Glomerular visceral epithelial cell (primary cell): Measurements from ENCODE around the gene PLXND1.
"Not testable (repeated sequence)": the region's sequence is repeated elsewhere in the genome, so short reads cannot be mapped to it uniquely, and the experiment has no call there.

Source experiments
- DNase-seq: peaks from one replicate; pipeline ENCODE4 v3.0.0-alpha.2; 2016; ENCODE audit errors: extremely low spot score

The PLXND1 gene

DNA sequence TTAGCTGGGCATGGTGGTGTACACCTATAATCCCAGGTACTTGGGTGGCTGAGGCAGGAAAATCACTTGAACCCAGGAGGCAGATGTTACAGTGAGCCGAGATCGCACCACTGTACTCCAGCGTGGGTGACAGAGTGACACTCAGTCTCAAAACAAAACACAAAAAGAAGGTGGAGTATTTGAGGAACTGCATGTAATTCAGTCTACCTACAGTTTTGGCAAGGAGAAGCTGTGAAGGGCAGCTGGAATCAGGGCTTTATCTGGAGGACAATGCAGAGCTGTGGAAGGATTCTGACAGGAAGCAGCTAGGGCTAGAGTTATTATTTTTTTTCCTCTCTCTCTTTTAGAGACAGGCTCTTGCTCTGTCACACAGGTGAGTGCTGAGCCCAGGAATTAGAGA lies 56.7 kb downstream of the PLXND1 start:
- DNase-seq, result no peak

GRCh38 chr3:129549006-129549800 lies 57.3 kb downstream of the PLXND1 start:
- DNase-seq, result peak; percentile 41

DNA sequence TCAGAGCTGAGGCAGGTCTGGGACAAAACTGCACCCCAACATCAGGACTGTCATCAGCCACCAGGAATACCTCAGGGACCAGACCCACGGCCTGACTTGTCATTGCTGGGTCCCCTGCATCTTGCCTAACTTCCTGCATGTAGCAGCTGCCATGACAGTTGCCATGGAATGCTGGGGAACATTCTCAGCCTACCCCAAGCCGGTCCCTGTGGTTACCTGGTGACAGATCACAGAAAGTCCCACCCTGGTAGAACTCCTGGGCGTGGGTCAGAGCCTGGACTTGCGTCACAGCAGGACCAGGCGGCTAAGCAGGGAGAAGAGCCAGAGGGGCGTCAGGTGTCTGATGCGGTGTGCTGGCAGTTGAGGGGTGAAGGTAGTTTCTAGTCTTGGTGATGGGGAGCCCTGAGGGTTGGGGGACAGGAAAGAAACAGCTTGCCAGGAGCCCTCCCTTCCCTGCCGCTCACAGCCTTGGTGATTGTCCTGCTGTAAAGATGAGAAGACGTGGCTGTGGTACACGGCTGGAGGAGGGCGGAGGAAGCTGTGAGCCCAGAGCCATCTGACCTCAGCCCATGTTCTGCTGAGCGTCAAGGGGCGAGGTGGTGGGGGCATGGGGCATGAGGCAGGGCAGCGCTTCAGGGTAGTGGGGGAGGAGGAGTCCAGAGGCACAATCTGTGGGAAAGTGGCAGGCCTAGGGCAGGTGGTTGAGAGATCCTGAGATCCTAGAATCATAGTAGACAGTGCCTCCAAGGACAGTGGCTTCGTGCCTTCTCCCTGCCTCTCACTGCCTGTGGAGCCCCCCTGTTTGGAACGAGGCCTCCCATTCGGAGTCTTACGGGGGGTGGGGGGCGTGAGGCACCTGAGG lies 58.1 kb downstream of the PLXND1 start:
- no peak for DNase-seq

GRCh38 chr3:129547241-129547640 lies 59.2 kb downstream of the PLXND1 start:
- no peak for DNase-seq

- DNase-seq, result not testable (repeated sequence)
Observed at GRCh38 chr3:129545951-129546350, 60.5 kb downstream of the PLXND1 start.

DNA sequence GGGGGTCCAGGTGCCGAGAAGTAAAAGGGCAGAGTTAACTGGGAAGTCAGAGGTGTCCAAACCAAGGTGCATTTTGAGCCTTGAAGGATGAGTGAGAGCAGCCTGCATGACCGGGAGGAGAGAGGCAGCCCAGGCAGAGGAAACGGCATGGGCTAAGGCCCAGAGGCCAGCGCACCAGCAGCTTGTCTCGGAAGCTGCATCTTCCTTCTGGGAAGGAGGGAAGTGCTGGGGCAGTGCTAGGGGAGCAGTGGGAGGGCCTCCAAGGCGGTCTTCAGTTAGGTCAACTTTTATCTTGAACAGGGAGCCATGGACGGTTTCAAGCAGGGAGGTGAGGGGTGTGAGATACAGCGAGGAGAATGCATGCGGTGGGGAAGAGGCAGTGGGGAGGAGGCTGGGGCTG lies 62.5 kb downstream of the PLXND1 start:
- no peak for DNase-seq

DNA sequence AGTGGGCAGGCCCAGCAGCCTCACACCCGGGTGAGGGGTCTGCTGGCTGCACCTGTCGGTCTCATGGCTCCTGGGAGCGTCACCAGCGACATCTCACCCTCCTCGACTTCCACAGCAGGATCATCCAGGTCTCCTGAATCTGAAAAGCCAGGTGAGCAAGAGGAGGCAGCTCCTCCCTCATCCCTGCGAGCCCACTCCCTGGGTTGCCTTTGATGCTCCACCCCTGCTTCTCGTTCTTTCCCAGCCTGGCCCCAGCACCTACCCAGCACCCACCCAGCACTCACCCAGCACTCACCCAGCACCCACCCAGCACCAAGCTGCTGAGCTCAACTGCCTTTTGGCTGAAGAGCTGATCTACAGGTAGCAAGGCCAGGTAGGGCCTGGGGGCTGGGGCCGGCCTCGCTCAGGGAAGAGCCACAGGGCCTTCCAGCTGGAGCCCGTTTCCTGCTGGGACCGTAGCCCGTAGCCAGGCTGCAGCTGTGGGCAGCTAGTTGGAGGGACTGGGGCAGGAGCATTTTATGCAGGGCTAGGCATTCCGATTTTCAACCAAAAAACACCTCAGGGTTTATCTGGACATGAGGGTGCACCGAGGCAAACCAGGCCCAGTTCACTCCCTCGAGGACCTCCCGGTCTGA lies 63.2 kb downstream of the PLXND1 start, which contains the start of gene H1-8:
Gene H1-8, plus strand, starts transcription at position 20 of the 635 bp plus-strand sequence. Its CDS starts 44 bp downstream, at position 64.
- DNase-seq, result no peak

DNA sequence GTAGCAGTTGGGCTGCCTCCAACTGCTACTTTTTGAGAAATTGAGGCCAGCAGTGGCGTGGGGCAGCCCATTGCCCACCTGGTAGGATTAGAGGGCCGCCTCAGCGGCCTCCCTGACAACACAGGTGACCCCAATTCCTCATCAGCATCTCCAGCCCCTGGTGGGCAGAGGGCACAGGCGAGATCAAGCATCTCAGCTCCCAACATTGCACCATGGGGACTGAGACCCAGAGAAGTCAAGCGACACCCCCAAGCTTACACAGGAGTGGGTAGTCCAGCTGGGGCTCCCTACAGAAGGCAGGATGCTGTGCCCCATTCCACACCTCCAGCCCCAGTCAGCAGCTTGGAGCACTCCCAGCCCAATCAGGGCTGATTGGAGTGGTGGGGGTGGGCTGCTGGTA lies 63.7 kb downstream of the PLXND1 start:
- no peak for DNase-seq

DNA sequence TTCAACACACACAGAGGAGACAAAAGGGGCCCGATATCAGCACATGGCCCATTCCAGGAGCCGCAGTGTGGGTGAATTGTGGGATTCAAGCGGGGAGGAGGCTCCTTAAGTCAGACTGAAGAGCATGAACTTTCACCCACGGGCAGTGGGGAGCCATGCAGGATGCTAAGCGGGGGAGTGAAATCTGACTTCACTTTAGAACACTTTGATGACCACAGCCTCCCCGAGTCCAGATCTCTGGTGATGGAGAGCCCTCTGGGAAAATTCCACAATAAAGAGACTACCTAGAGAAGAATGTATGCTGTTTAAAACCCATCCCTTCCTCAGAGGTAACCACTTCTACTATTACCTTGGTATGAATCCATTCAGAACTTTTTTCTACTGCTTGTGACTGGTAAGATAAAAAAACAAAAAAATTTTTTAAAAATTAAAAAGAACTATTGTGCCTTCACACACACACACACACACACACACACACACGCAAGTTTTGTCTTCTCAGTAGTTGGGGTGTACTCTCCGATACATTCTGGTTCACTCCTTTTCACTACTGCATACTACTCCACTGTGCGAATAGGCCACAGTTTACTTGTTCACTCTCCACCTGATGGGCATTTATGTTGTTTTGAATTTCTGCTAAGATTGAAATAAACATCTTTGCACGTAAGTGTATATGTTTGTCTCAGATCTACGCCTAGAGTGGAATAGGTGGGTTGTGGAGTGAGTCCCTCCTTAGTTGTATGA lies 65.5 kb downstream of the PLXND1 start:
- no peak for DNase-seq

DNA sequence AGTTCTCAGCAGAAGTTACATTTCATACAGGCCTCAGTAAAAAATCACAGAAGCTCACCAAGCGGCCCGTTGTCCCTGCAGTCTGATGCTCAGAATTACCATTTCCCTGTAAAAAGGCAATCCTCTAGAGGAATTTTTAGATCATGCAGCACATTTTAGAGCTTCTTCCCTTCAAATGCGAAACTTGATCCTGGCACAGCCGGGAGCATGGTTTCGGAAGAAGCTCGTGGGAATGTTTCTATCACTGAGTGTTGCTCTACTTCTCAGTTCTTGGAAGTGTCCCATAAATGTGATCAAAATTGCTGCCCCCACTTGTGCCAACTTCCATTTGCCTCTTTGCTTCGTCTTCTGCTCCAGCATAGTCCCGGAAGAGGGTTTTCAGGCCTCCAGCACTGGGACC lies 67.3 kb downstream of the PLXND1 start:
- DNase-seq, result no peak

DNA sequence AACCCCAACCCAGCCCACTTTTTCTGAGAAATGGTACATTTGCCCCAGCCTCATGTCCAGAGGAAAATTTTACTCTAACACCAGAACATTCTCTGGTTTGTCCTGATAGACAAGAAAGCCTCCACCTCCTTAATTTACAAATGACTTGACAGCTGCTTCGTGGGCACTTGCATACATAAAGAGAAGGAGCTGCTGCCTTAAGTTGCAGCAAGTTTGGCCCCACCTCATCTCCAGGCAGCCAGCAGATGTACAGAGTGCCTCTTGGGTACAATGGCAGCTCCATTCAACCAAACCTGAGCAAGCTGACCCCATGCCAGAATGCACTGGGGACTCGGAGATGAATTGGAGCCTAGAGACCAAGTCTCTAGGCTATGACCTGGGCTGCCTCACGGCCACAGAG lies 69.7 kb downstream of the PLXND1 start:
- DNase-seq, result no peak

- no peak for DNase-seq
Observed at GRCh38 chr3:129536374-129536667, 70.2 kb downstream of the PLXND1 start.

- DNase-seq, result no peak
Observed at GRCh38 chr3:129535075-129535474, 71.4 kb downstream of the PLXND1 start.

DNA sequence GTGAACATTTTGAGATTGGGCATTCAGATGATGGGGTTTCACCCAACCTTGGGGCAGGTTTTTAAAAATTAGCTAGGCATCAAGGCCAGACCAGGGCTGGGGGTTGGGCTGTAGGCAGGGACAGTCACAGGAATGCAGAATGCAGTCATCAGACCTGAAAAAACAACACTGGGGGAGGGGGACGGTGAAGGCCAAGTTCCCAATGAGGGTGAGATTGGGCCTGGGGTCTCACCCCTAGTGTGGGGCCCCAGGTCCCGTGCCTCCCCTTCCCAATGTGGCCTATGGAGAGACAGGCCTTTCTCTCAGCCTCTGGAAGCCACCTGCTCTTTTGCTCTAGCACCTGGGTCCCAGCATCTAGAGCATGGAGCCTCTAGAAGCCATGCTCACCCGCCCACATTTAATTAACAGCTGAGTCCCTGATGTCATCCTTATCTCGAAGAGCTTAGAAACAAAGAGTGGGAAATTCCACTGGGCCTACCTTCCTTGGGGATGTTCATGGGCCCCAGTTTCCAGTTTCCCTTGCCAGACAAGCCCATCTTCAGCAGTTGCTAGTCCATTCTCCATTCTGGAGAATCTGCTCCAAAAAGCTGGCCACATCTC lies 71.9 kb downstream of the PLXND1 start:
- peak; percentile 17 for DNase-seq

GRCh38 chr3:129533406-129533805 lies 73.1 kb downstream of the PLXND1 start:
- no peak for DNase-seq

GRCh38 chr3:129532261-129532660 lies 74.2 kb downstream of the PLXND1 start:
- DNase-seq, result no peak

GRCh38 chr3:129531699-129532098 lies 74.8 kb downstream of the PLXND1 start:
- no peak for DNase-seq

DNA sequence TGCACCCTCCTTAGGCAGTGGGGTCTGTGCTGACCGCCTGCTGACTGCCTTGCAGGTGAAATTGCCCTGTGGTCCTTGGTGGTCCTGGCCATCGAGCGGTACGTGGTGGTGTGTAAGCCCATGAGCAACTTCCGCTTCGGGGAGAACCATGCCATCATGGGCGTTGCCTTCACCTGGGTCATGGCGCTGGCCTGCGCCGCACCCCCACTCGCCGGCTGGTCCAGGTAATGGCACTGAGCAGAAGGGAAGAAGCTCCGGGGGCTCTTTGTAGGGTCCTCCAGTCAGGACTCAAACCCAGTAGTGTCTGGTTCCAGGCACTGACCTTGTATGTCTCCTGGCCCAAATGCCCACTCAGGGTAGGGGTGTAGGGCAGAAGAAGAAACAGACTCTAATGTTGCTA lies 75.7 kb downstream of the PLXND1 start:
- no peak for DNase-seq

GRCh38 chr3:129530251-129530791 lies 76.2 kb downstream of the PLXND1 start:
- DNase-seq, result peak; percentile 37

DNA sequence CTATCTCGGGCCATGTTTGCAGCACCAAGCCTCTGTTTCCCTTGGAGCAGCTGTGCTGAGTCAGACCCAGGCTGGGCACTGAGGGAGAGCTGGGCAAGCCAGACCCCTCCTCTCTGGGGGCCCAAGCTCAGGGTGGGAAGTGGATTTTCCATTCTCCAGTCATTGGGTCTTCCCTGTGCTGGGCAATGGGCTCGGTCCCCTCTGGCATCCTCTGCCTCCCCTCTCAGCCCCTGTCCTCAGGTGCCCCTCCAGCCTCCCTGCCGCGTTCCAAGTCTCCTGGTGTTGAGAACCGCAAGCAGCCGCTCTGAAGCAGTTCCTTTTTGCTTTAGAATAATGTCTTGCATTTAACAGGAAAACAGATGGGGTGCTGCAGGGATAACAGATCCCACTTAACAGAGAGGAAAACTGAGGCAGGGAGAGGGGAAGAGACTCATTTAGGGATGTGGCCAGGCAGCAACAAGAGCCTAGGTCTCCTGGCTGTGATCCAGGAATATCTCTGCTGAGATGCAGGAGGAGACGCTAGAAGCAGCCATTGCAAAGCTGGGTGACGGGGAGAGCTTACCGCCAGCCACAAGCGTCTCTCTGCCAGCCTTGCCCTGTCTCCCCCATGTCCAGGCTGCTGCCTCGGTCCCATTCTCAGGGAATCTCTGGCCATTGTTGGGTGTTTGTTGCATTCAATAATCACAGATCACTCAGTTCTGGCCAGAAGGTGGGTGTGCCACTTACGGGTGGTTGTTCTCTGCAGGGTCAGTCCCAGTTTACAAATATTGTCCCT lies 76.9 kb downstream of the PLXND1 start:
- no peak for DNase-seq
